NCI-H460 (cell line): ENCODE measurements around the gene DHX8. TPM values are rescaled to one million over a fixed set of nuclear protein-coding genes. Genes with fewer than 3 reads are reported as not detected.

Source experiments
- DNase-seq: peaks from one replicate; pipeline ENCODE4 v3.0.0-alpha.2; 2016; ENCODE audit warnings: low read depth; ENCODE audit errors: extremely low read depth
- total RNA-seq: library from RNA; depleted of rRNA; stranded (reverse); fragments of >200 nt; shearing (Covaris generic); gene quantifications from 2 replicates; pipeline ENCODE4 v1.2.3, GENCODE V29; 2014

DHX8 gene
- total RNA-seq, 1 experiment from 2014 or later = 54.1 TPM

DNA sequence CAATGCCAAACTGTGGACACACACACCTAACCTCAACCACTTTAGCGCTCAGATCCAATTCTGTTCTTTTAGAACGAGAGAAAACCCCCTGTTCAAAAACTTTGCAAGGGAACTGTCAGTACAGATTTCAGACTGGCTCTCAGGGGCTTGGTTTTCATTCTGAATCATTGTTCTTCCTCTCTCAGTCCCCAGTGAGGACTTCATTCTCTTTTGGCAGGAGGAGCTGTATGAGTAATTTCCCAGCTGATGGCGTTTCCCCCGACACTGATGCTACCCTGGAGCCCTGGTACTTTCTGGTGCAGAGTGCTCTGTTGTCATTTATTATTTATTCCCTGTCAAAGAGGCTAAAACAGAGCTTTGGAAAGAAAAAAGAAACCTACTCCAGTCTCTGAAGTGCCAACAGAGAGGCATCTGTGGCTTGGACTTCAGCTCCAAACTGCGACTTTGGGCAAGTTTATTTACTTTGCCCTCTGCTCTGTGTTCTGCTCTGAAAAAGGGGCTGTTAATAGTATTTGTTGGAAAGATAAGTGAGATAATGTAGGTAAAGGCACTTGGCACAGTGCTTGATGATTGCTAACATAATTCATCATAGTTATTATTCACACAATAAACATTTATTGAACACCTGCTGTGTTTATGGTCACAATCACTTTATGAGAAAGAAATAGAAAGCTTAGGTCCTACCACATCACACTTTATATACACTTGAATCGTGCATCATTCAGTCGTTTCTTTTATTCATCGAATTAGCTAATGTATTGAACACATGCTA lies 34.0 kb downstream of the DHX8 start:
- DNase-seq = no peak

DNA sequence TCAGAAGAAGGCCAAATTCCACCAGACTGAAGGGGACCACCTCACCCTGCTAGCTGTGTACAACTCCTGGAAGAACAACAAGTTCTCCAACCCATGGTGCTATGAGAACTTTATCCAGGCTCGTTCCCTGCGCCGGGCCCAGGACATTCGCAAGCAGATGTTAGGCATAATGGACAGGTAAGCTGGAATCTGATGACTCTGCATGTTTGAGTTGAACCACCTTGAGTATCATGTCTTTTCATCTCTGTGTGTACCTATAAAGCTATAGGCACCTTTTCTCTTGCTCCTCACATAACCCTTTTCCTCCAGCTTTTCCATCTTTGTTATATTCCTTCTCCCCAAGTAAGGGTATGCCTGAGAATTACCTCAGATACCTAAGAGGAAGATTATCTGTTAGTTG lies 37.6 kb downstream of the DHX8 start:
- DNase-seq = no peak

DNA sequence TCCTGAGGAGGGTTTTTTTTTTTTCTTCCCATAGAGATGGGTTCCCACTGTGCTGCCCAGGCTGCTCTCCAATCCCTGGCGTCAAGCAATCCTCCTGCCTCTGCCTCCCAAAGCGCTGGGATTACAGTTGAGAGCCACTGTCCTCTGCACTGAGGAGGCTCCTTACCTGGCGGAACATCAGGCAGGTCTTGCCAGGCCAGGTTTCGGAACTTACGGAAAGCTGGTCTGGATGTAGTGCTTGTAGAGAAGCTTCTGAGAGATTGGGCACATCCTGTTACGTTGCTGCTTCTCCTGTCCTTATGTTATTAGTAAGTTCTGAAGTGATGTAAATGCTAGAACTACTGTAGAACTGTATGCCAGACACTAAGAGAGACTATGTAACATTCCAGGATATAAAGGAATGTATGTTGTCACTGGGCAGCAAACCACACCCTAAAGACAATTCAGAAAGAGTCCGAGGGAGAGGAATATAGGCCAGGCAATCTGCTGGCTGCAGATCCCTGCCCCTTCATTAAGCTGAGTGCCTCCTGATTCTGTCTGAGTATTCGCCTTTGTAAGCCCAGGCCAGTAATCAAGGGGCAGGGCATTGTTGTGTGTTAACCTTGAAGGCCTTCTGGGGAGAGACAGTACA lies 41.3 kb downstream of the DHX8 start:
- no peak for DNase-seq

DNA sequence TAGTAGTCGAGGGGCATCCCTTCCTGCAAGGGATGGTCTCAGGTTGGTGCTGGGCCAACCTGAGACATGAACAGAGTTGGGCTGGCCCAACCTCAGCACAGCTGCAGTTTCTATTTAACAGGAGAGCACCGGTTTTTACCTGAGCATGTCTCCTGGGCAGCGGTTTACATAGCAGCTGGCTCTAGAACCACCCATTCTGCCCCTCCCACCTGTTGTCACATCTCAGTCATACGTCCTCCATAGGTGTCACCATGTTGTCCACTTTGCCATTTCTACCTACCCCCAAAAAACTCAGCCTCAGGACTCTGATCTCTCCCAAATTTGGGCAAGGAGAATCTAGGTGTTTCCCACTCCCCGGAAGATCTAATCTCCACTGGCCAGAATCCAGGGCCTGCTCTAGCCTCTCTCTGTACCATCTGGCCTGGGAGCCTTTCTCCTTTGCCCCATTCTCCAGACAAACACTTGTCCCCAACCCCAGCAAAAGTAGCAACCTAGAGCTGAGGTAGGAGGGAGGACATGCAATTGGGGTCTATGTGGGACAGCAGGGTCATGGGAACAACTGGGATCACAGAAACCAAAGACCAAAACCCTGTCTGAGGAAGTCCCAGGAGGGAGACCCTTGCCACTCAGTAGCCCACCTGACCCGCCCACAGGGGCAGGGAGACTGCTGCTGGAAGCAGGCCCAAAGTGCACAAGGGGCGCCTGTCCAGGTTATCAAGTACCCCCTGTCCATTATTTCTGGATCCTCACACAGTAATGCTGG lies 43.3 kb downstream of the DHX8 start:
- no peak for DNase-seq

DNA sequence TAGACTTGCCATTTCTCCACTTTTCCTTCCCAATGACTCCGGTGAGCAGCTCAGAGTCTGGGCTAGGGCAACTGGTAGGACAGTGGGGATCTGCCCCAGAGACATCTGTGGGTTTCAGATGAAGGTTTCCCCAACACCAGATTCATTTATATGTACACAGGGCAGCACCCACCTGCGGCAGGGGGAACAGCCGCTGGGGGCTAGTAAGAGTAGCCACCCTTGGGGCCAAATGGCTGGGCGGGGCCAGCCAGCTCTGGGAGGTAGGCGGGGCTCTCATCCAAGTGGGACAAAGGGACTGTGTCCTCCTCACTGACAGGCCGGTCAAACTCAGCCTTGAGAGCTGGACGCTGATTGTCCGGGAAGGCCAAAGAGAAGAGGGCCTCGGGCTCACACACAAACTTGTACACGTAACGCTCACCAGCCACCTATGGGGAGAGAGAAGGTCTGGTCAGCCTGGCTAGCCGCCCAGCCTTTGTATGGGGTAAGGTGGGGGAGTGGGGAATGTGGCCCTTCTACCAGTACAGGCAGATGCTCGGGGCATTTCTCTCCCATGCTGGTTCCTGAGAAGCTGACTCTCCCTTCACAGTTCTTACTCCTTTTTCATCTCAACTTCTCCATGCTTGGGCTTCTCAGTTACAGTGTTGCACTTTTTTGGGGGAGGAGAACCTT lies 44.7 kb downstream of the DHX8 start:
- no peak for DNase-seq

DNA sequence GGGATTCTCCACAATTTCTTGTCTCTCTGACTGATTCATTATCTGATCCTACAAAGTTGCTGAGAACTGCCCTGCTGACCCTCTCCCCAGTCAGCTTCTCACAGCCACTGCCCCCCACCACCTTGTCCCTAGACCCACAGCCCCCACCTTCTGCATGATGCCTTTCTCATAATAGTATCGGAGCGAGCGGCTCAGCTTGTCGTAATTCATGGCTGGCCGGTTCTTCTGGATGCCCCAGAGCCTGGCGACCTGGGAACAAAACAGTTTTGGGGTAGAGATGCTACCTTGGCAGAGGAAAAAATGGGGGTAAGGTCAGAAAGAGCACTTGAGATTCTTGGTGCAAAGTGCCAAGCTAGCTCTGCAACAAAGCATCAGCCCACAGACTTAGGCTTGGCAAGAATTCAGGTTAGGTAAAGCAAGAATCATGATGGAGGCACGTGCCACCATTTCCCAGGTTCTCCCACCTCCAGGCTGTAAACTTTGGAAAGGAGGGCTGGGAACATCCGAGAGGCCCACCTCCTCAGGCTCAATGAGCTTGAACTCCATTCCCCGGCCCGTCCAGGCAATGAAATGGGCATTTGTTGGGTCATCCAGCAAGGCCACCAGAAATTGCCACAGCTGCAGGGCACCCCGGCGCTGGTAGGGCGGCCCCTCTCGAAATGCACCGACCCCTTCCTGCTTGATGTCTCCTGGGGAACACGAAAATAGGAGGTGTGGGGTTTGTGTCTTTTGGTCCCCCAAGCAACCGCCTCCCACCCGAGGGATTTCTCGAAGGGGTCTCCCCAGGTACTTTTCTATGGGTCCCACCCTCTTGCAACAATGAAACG lies 45.4 kb downstream of the DHX8 start:
- DNase-seq = no peak

DNA sequence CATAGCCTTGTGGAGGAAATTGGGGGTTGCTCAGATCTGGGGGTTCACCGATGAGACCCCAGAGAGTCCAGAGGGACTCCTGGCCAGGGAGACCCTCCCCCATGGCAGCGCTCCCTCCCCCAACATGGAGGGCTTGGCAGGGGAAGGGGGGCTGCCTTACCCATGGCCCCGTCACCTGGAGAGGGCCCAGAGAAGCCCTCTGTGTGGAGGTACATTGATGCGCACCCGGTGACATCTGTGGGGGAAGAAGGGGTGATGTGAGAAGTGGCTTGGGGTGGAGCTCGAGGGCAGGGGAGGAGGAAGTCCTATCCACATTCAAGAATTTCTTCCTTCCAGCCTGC lies 46.1 kb downstream of the DHX8 start:
- no peak for DNase-seq

DNA sequence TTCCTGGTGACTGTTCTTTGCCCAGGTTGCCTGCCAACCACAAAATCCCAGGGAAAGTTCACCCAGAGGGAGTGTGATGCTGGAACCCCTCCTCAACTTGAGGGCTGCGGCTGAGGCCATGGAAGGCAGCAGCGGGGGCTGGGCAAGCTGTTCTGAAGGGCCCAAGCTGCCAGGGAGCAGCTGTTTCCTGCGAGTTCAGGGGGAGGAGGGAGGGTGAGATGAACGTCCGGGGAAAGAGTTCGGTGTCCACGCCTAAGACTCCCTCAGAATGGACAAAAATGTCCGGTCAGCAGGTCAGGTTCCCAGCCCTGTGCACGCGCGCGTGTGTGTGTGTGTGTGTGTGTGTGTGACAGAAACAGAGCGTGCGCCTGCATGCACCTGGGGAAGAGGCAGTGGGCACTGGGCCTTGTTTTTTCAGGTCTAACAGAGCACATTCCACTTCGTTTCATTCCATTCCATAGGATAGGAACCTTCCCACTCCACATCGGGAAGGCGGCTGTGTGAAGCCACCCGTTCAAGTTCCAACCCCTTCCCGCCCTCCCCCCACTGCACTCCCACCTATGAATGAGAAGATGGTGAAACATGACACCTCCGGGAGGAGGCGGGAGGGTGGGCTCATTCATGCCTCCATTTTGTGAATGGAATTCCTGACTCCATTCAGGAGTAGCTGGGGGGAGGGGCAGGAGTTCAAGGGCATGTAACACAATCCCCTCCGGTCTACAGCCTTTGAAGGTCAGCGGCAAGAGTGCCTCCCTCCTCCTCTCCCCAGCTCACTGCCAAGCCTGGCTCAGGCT lies 46.7 kb downstream of the DHX8 start:
- peak; percentile 81 for DNase-seq

DNA sequence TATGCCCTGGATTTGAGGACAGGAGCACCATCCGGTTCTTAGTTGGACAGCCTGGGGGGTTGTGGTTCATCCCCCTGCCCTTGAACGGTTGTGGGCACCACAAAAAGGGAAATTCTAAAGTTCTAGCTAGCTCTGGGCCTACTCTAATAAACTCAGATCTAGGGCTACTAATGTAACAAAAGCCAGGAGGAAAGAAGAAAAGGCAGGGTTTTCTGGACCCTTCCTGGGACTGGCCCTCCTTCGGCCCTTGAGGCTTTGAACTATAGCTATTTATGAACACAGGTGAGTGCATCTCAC lies 47.3 kb downstream of the DHX8 start:
- no peak for DNase-seq

DNA sequence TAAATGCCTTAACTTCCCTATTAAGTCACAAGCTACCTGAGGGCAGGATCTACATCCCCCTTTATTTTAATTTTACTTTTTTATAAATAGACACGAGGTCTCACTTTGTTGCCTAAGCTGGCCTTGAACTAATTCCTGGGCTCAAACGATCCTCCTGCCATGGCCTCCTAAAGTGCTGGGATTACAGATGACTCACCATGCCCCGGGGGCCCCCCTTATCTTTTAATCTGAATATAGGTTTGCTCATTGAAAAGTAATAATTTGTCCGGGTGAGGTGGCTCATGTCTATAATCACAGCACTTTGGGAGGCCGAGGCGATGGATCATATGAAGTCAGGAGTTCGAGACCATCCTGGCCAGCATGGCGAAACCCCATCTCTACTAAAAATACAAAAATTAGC lies 48.2 kb downstream of the DHX8 start:
- DNase-seq = no peak

DNA sequence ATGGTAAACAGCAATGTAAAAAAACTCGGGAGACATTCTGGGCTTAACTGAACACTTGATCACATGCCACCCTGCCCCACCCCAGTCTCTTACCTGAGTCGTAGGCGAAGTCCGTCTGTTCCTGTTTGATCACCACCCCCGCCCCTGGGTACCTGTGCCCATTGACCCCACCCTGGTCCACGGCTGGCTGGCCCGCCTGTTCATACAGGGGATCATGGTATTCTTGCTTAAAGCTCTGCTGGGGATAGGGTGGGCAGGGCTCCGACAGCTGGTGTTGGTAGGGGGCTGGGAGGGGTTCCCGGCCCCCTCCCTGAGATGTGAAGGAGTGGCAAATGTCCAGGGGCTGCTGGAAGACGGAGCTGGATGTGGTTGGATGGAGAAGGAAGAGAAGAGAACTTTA lies 48.8 kb downstream of the DHX8 start:
- no peak for DNase-seq

DNA sequence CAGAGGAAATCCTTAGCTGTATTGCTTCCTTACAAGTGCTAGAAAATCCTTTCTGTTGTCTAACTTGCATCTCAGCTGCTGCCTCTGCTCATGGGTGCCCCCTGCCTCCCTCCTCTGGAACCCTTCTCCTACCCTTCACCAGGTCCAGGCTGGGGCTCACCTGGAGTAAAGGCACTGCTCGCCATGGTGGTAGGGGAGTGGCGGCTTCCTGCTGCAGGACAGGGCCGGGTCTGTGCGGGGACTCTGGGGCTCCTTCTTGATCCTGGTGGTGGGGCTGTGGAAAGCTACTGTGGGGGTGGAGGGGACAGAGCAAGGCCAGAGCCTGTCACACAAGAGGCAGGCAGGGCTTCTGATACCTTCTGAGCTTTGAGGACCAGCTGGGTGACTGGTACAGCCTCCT lies 49.9 kb downstream of the DHX8 start:
- DNase-seq = no peak

DNA sequence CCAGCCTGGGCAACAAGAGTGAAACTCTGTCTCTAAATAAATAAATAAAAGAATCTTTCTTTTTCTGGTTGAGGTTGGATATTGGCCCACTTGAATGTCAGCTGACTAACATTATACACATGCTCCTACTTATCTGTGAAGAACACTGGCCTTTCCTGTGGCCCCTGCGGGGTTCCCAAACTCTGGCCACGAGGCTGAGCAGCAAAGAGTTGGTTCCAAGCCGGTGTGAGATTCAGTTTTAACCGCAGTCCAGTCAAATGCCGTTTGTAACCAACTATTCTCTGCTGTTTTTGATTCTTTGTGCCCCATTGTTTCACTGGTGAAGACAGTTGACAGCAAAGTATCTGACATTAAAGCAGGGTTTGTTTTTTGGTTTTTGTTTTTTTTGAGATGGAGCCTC lies 51.1 kb downstream of the DHX8 start:
- DNase-seq = no peak

DNA sequence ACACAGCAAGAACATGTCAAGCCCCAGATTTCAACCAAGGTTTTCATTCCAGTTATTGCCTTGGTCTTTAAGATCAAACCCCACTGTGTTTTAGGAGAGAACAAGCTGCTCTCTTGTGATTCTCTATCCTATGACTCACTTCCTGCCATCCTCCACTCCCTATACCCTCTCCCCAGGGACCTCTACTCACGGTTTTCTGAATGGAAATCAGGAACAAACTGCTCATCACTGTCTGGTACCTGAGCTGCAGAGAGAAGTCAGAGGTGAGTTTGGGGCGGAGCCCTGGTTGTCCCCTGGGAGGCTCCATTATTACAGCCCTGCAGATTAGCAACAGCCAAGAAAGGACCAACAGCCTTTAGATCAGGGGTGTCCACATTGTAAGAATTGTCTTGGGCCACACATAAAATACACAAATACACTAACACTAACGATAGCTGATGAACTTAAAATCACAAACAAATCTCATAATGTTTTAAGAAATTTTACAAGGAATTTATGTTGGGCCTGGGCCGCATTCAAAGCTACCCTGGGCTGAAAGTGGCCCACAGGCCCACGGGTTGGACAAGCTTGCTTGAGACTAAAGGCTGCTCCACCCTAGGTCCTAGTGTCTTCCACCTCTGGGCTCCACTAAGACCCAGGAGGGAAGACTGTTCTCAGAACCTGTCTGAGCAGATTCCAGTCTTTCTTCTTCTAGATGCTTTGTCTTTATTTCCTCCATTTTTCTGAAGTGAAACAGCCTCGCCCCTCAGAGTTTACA lies 52.6 kb downstream of the DHX8 start:
- DNase-seq = no peak

DNA sequence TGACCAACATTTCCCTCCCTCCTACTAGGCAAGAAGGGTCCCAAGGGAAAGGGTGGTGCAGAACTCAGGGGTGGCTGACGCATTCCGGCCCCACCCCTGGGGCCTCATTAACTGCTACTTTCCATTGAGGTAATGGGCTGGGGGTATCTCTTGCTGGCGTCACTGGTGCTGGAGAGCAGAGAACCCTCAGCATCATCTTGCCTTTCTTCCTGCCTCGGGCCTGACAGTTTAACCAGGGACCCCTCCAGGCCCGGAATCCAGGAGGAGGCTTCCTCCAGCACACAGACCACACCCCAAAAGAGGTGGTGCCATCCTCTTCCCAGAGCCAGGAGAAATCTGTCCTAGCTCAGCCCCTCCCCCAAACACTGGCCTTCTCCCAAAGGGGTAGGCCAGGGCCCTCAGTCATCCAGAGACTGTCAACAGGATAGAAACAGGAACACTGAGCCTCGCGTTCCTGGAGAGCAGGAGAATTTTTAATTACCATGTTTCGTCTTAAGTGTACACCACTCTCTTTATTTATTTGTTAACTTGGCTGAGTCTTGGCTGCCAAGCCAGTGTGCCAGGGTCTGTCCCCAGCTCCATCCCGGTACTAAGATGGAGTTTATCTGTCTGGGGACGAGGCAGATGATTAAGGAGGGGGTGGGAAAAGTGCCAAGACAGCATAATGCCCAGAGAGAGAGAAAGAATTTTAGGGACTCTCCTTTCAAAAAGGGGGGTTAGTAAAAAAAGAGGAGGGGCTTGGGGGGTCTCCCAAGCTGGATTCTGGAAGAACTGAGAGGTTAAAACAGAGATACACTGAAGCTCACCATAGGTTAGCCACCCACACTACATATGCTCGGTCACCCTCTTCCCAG lies 57.3 kb downstream of the DHX8 start:
- peak; percentile 95 for DNase-seq

DNA sequence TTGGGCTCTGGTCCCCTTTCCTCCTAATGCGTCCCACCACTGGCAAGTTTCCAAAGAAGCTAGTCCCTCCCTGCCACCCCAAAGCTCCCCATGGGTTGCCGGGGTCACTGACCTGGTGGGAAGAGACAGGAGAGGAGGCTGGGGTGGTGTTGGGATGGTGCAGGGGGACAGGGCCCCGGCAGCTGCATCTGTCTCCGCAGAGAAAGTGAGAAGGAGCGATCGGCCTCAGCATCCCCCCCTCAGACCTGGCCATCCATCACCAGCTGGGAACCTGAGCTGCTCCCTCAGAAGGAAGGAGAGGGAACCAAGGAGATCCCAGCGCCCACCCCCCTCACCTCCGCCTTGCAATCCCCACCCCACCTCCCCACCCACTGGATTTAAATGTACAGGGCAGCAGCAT lies 59.1 kb downstream of the DHX8 start:
- DNase-seq = no peak

DNA sequence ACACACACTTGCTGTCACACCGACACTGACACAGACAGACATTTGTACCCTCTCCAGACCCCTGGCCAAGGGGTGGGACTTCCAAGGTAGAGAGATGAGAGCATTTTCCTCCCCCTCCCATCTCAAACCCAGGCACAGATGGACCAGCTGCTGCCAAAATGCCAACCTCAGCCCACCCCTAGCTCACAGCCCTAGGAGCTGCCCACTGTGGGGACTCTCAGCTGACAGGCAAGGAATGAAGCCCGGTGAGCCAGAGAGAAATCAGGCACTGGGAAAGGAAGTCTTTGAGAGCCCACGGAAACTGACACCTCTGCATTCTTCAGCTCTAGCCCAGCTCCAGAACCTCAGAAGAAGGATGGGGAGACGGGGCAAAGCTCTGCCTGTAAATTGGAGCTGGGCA lies 59.5 kb downstream of the DHX8 start:
- no peak for DNase-seq
